ENCODE measurements around the gene ANO10.

- TF ChIP-seq CTCF (conservative IDR thresholded peaks at IDR 0.05; ENCODE audit: low read depth, low read length) (no peak), EZH2phosphoT487 (IDR thresholded peaks at IDR 0.05; ENCODE audit: borderline replicate concordance, low read length) (no peak), EZH2 (IDR thresholded peaks at IDR 0.05; ENCODE audit: low read length, unreplicated experiment) (no peak)
Measured at GRCh38 chr3:43549626-43550290, 72.1 kb downstream of the ANO10 start.
